Endometrium (tissue), 2 donors: ENCODE results near the gene SHC4.
"Not testable (repeated sequence)": the region's sequence is repeated elsewhere in the genome, so short reads cannot be mapped to it uniquely, and the experiment has no call there.

Experiments
- FAIRE-seq: peaks from 2 replicates; lab custom pipeline; 2012; peaks lifted over from hg19 to GRCh38; lab: Jason Lieb, UNC
- donor health status: control.
- donor health status: control.

The SHC4 gene

GRCh38 chr15:48796521-48796920 lies 167.2 kb downstream of the SHC4 start:
- FAIRE-seq, result no peak

GRCh38 chr15:48795901-48796300 lies 167.8 kb downstream of the SHC4 start:
- no peak for FAIRE-seq

- no peak for FAIRE-seq
Measured at GRCh38 chr15:48794697-48795134, 169.0 kb downstream of the SHC4 start.

GRCh38 chr15:48792408-48792807 lies 171.3 kb downstream of the SHC4 start:
- no peak for FAIRE-seq

- FAIRE-seq, result not testable (repeated sequence)
Measured at GRCh38 chr15:48790466-48791115, 173.1 kb downstream of the SHC4 start.

GRCh38 chr15:48785712-48786111 lies 178.0 kb downstream of the SHC4 start:
- no peak for FAIRE-seq

GRCh38 chr15:48785195-48785594 lies 178.5 kb downstream of the SHC4 start:
- no peak for FAIRE-seq

GRCh38 chr15:48784756-48785155 lies 179.0 kb downstream of the SHC4 start:
- FAIRE-seq, result no peak

GRCh38 chr15:48782911-48783310 lies 180.8 kb downstream of the SHC4 start:
- no peak for FAIRE-seq

- FAIRE-seq, result no peak
Measured at GRCh38 chr15:48781481-48782081, 182.1 kb downstream of the SHC4 start.

GRCh38 chr15:48781017-48781416 lies 182.7 kb downstream of the SHC4 start:
- FAIRE-seq, result no peak

- FAIRE-seq, result no peak
Measured at GRCh38 chr15:48778331-48778730, 185.4 kb downstream of the SHC4 start.

GRCh38 chr15:48777645-48778330 lies 185.9 kb downstream of the SHC4 start:
- peak; percentile 43 for FAIRE-seq

- FAIRE-seq, result no peak
Measured at GRCh38 chr15:48775546-48775945, 188.2 kb downstream of the SHC4 start.

GRCh38 chr15:48774484-48774883 lies 189.2 kb downstream of the SHC4 start:
- FAIRE-seq, result no peak
